Measurements from ENCODE around the gene IL7R. TPM values are rescaled to one million over a fixed set of nuclear protein-coding genes. Genes with fewer than 3 reads are reported as not detected.

IL7R gene
- total RNA-seq, 4 donors from 2014 or later = 36.8 to 101 (median 59.4) TPM

DNA sequence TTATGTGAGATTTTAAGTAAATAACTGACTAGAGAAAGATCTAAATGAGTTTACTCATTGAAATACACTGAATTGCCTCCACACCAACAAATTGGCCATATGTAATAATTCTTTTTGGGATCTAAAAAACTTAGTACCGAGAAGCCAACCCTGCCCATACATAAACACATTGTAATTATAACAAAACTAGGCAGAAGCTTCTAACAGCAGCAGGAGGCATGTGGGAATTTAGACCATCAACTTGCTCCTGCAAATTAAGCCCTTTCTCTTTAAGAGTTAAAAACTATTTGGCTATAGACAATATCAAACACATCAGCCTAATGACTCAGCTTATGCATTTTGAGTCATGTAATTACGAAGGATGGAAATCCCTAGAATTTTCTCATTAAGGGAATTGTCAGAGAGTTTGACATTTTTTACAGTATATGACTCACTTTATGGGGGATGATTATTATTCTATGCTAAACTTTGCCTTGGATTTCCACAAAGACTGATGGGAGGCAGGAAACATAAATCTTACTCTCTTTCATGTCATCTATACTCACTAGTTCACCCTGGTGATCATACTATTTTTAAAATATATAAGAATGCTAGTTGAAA, 1.0 kb downstream of the IL7R start:
- H3K4me1 ChIP-seq = no peaks in the 10 kb centered on the region
- peak overlapping the region; percentile 43 to 74 (median 67) for H3K27ac ChIP-seq
- no peaks in the 10 kb centered on the region for H3K9me3 ChIP-seq
- H3K27me3 ChIP-seq = no peaks in the 10 kb centered on the region
- H3K4me3 ChIP-seq = peak overlapping the region; percentile 31 to 38 (median 37)
- DNase-seq = no peak
- no peaks in the 10 kb centered on the region for H3K36me3 ChIP-seq
- TF ChIP-seq POLR2A (IDR thresholded peaks at IDR 0.05) = no peak
- TF ChIP-seq, protein P1, sequence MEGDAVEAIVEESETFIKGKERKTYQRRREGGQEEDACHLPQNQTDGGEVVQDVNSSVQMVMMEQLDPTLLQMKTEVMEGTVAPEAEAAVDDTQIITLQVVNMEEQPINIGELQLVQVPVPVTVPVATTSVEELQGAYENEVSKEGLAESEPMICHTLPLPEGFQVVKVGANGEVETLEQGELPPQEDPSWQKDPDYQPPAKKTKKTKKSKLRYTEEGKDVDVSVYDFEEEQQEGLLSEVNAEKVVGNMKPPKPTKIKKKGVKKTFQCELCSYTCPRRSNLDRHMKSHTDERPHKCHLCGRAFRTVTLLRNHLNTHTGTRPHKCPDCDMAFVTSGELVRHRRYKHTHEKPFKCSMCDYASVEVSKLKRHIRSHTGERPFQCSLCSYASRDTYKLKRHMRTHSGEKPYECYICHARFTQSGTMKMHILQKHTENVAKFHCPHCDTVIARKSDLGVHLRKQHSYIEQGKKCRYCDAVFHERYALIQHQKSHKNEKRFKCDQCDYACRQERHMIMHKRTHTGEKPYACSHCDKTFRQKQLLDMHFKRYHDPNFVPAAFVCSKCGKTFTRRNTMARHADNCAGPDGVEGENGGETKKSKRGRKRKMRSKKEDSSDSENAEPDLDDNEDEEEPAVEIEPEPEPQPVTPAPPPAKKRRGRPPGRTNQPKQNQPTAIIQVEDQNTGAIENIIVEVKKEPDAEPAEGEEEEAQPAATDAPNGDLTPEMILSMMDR (IDR thresholded peaks at IDR 0.05) = no peak

DNA sequence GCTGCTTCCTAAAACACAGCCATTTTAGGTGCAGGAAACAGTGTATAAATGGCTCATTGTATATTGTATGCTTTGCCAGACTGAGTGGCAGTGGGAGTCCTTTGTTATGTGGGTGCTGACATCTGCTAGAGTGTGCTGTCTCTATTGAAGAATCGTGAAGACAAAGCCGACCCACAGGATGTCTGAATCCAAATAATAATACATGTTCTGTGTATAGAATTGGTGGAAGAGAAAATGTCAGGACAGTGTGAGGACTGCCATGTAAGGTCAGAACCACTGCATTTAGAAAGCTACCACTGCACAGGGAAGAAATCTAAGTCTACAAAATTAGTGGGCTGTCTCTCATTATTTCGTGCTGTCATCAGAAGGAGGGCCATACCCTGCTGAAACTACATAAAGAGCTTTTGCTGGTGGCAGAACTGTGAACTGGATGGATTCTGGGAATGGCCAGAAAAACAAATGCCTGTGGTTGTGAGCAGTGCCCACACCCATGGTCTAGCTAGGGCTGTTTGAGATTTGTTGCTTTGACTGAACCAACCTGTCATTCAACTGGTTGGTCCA, 2.5 kb downstream of the IL7R start:
- Histone ChIP-seq H3K36me3 (no peaks in the 10 kb centered on the region), H3K9me3 (no peaks in the 10 kb centered on the region), H3K4me1 (no peaks in the 10 kb centered on the region), H3K4me3 (peak overlapping the region; percentile 31 to 40 (median 38)), H3K27me3 (no peaks in the 10 kb centered on the region), H3K27ac (peak overlapping the region; percentile 61 to 71 (median 65))
- no peak for DNase-seq
- no peak for TF ChIP-seq POLR2A (IDR thresholded peaks at IDR 0.05)
- TF ChIP-seq, protein P1 (IDR thresholded peaks at IDR 0.05) = no peak

DNA sequence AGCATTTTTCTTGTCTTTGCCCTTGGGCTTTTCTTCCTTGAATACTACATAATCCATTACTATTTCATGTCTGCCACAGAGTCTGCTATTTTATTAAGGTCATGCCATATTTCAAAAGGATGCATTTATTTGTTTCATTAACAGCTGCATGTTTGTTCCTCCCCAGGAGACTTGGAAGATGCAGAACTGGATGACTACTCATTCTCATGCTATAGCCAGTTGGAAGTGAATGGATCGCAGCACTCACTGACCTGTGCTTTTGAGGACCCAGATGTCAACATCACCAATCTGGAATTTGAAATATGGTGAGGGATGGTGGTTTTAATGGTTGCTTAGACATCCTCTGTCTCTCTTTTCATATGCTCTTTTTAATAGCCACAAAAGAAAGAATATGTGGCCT, 4.0 kb downstream of the IL7R start:
- TF ChIP-seq, protein P1 (IDR thresholded peaks at IDR 0.05) = no peak
- no peak for TF ChIP-seq POLR2A (IDR thresholded peaks at IDR 0.05)
- Histone ChIP-seq H3K9me3 (no peaks in the 10 kb centered on the region), H3K4me1 (no peaks in the 10 kb centered on the region), H3K36me3 (no peaks in the 10 kb centered on the region), H3K4me3 (peak overlapping the region; percentile 31 to 38 (median 34)), H3K27me3 (no peaks in the 10 kb centered on the region), H3K27ac (peak overlapping the region; percentile 61 to 71 (median 62))
- DNase-seq = no peak

DNA sequence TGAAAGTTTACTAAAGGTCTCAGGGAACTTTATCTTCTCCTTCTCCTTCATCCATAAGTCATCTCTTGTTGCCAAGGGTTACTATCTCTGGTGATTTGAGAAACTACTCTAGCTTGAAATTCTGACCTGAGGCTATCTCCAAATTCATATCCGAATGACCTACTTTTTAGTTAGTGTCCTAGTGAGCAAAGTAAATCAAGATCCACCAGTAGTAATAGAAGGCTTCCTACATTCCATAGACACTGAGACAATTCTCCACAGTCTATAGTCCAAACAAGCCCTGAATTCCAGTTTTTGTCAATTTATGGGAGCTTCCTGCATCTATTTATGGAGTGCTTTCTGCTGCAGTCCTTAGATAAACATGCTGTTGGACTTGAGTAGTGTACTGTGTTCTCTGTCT, 5.0 kb downstream of the IL7R start:
- TF ChIP-seq, protein P1 (IDR thresholded peaks at IDR 0.05) = no peak
- no peak for TF ChIP-seq POLR2A (IDR thresholded peaks at IDR 0.05)
- Histone ChIP-seq H3K27ac (peak overlapping the region; percentile 7 to 71 (median 59)), H3K4me3 (peak overlapping the region in 3 of 4 donors; percentile 31 to 38 (median 38)), H3K9me3 (no peaks in the 10 kb centered on the region), H3K27me3 (no peaks in the 10 kb centered on the region), H3K36me3 (no peaks in the 10 kb centered on the region), H3K4me1 (no peaks in the 10 kb centered on the region)
- DNase-seq = no peak

DNA sequence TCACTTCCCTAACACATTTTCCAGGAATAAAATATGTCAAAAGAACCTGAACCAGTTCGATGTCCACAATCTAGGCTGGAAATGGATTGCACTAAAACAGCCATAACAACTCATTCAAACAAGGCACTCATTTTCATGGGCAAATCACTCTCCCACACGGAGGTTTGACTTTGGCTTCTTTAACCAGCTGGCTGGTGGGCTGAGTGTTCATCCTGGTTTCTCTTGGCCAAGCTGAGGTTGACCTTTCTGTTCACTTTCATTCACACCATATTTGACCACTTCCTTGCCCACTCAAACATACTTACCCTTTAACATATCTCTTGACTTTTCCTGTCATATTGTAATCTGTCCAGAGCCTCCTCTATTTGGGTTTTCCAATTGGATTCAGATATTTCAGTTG, 5.4 kb downstream of the IL7R start:
- DNase-seq = no peak
- no peak for TF ChIP-seq POLR2A (IDR thresholded peaks at IDR 0.05)
- TF ChIP-seq, protein P1 (IDR thresholded peaks at IDR 0.05) = no peak
- Histone ChIP-seq H3K36me3 (no peaks in the 10 kb centered on the region), H3K27me3 (no peaks in the 10 kb centered on the region), H3K27ac (peak overlapping the region in 3 of 4 donors; percentile 7 to 62 (median 56)), H3K4me3 (peak overlapping the region in 3 of 4 donors; percentile 22 to 38 (median 38)), H3K9me3 (no peaks in the 10 kb centered on the region), H3K4me1 (no peaks in the 10 kb centered on the region)
